Adipocyte (in vitro differentiated cells): Measurements from ENCODE around the gene MLLT3.
"Not testable (repeated sequence)": the region's sequence is repeated elsewhere in the genome, so short reads cannot be mapped to it uniquely, and the experiment has no call there.

Experiments
- DNase-seq: peaks from one replicate; pipeline ENCODE4 v3.0.0-alpha.2; 2015; ENCODE audit warnings: low read depth
- H3K27me3 ChIP-seq: replicated peaks from 2 replicates; pipeline ENCODE4 v1.7.0; 2013; ENCODE audit warnings: mild to moderate bottlenecking, low read length, moderate library complexity; ENCODE audit not compliant: control insufficient read depth, insufficient read depth
- H3K36me3 ChIP-seq: 2 replicates; pipeline ENCODE4 v1.7.0; 2013; ENCODE audit warnings: low read length, mild to moderate bottlenecking, moderate library complexity; ENCODE audit not compliant: control insufficient read depth, insufficient read depth, severe bottlenecking
- H3K4me1 ChIP-seq: 2 replicates; pipeline ENCODE4 v1.7.0; 2013; ENCODE audit warnings: mild to moderate bottlenecking, low read length, moderate library complexity; ENCODE audit not compliant: control insufficient read depth, insufficient read depth
- H3K4me3 ChIP-seq: 2 replicates; pipeline ENCODE4 v1.7.0; 2013; ENCODE audit warnings: mild to moderate bottlenecking, low read length, moderate library complexity
- H3K9ac ChIP-seq: 2 replicates; pipeline ENCODE4 v1.7.0; 2013; ENCODE audit warnings: mild to moderate bottlenecking, low read length, moderate library complexity
- H3K9me3 ChIP-seq: 2 replicates; pipeline ENCODE4 v1.7.0; 2013; ENCODE audit warnings: mild to moderate bottlenecking, low read length, moderate library complexity; ENCODE audit not compliant: control insufficient read depth

The MLLT3 gene

DNA sequence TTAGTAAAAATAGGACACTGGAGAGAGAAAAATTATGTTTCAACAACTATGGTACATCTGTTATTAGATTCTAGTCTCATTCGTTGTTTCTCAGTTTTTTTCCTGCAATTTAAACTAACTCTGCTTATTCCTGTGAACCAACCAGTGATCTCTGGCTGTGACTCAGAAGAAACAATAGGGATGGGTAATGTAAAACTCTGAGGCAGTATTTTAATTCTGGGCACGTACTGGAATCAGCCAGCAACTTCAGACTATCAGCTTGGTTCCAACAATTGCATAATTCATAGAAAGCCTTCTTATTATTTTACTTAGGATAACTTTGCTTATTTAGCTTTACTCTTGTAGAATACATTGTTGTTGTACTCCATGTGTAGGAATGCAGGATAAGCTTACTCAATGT is 28.8 kb downstream of the MLLT3 start:
- H3K4me3 ChIP-seq: no peak overlapping the region
- H3K9me3 ChIP-seq: no peaks in the 10 kb centered on the region
- peaks cover 23% of the 10 kb centered on the region for H3K4me1 ChIP-seq
- no peaks in the 10 kb centered on the region for H3K36me3 ChIP-seq
- H3K27me3 ChIP-seq: no peaks in the 10 kb centered on the region
- no peak overlapping the region for H3K9ac ChIP-seq
- DNase-seq: peak; percentile 87

DNA sequence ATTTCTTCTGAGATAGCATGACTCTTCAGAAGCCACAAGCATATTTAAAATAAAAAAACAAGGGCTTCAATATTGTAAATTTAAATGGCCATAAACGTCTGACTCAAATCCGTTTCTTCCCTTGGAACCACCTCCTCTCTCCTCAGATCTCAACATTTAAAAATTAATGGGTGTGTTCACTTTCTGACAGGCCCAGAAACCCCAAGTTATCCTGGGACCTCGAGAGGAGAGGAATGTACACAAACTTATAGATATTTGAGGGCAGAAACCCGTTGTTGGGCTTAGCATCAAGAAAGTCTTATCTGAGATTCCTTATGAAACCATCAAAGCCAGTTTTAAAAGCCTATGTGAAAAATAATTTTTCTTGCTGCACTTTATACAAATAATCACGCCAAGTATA is 29.2 kb downstream of the MLLT3 start:
- H3K27me3 ChIP-seq: no peaks in the 10 kb centered on the region
- H3K4me1 ChIP-seq: peaks cover 20% of the 10 kb centered on the region
- no peaks in the 10 kb centered on the region for H3K9me3 ChIP-seq
- no peak overlapping the region for H3K4me3 ChIP-seq
- H3K36me3 ChIP-seq: no peaks in the 10 kb centered on the region
- H3K9ac ChIP-seq: no peak overlapping the region
- DNase-seq: no peak

DNA sequence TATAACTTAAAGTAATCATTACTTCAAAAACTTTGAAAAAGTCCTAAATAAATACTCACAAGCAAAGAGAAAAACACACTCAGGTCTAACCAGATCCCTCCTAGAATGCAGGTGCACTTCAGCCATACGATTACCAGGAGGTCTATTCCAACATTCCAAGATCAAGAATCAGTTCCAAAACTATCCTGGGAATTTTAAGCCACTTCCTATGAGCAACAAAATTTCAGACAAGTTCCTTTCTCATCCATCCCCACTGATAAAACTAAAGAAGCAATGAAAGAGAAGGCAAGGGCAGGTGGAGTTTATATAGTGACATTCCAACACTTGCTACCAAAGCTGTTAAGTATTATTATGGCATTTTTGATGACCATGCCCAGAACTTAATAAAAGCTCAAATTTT is 29.6 kb downstream of the MLLT3 start:
- Histone ChIP-seq H3K4me3 (no peak overlapping the region), H3K4me1 (peaks cover 15% of the 10 kb centered on the region), H3K9me3 (no peaks in the 10 kb centered on the region), H3K27me3 (no peaks in the 10 kb centered on the region), H3K36me3 (no peaks in the 10 kb centered on the region), H3K9ac (no peak overlapping the region)
- no peak for DNase-seq

GRCh38 chr9:20591223-20591622 is 31.1 kb downstream of the MLLT3 start:
- DNase-seq: no peak
- Histone ChIP-seq H3K36me3 (no peaks in the 10 kb centered on the region), H3K27me3 (no peaks in the 10 kb centered on the region), H3K4me1 (peaks cover 9% of the 10 kb centered on the region), H3K9ac (no peak overlapping the region), H3K4me3 (no peak overlapping the region), H3K9me3 (no peaks in the 10 kb centered on the region)

GRCh38 chr9:20584968-20585643 is 37.2 kb downstream of the MLLT3 start:
- Histone ChIP-seq H3K4me1 (peaks cover 3% of the 10 kb centered on the region), H3K27me3 (no peaks in the 10 kb centered on the region)
- DNase-seq: no peak

GRCh38 chr9:20583088-20583487 is 39.2 kb downstream of the MLLT3 start:
- not testable (repeated sequence) for H3K27me3 ChIP-seq, H3K36me3 ChIP-seq, DNase-seq, H3K9ac ChIP-seq, H3K4me3 ChIP-seq, H3K4me1 ChIP-seq, H3K9me3 ChIP-seq

More at GRCh38 chr9:20584968-20585643, 37.2 kb downstream of the MLLT3 start:
- Histone ChIP-seq H3K9me3 (no peaks in the 10 kb centered on the region), H3K36me3 (no peaks in the 10 kb centered on the region), H3K9ac (no peak overlapping the region), H3K4me3 (no peak overlapping the region)

DNA sequence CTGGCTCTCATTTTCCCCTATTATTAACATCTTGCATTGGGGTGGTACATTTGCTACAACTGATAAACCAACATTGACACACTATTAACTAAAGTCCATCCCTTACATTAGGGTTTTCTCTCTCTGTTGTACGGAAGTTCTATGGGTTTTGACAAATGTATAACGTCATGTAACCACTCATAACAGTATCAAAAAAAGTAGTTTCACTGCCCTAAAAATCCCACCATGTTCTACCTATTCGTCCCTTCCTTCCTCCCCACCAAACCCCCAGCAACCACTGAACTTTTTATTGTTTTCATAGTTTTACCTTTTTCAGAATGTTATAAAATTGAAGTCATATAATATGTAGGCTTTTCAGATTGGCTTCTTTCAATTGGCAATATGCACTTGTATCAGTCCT is 40.1 kb downstream of the MLLT3 start:
- H3K36me3 ChIP-seq: no peaks in the 10 kb centered on the region
- H3K9me3 ChIP-seq: no peaks in the 10 kb centered on the region
- H3K9ac ChIP-seq: no peak overlapping the region
- no peak for DNase-seq
- no peaks in the 10 kb centered on the region for H3K27me3 ChIP-seq
- H3K4me1 ChIP-seq: peaks cover 3% of the 10 kb centered on the region
- H3K4me3 ChIP-seq: no peak overlapping the region

- DNase-seq: no peak
- H3K36me3 ChIP-seq: no peaks in the 10 kb centered on the region
- peaks cover 3% of the 10 kb centered on the region for H3K4me1 ChIP-seq
- H3K9ac ChIP-seq: no peak overlapping the region
- H3K4me3 ChIP-seq: no peak overlapping the region
- no peaks in the 10 kb centered on the region for H3K27me3 ChIP-seq
- H3K9me3 ChIP-seq: peaks cover 3% of the 10 kb centered on the region
These were observed 41.6 kb downstream of the MLLT3 start for GRCh38 chr9:20580673-20581072.

- H3K4me1 ChIP-seq: peaks cover 3% of the 10 kb centered on the region
- no peaks in the 10 kb centered on the region for H3K27me3 ChIP-seq
- H3K4me3 ChIP-seq: no peak overlapping the region
- H3K9me3 ChIP-seq: peaks cover 7% of the 10 kb centered on the region
- no peak overlapping the region for H3K9ac ChIP-seq
- no peak for DNase-seq
- H3K36me3 ChIP-seq: no peaks in the 10 kb centered on the region
These were observed 42.6 kb downstream of the MLLT3 start for GRCh38 chr9:20579524-20580314.

GRCh38 chr9:20573023-20573422 is 49.3 kb downstream of the MLLT3 start:
- H3K9ac ChIP-seq: no peak overlapping the region
- H3K4me3 ChIP-seq: no peak overlapping the region
- peaks cover 7% of the 10 kb centered on the region for H3K9me3 ChIP-seq
- H3K4me1 ChIP-seq: peaks cover 30% of the 10 kb centered on the region
- DNase-seq: no peak
- H3K36me3 ChIP-seq: no peaks in the 10 kb centered on the region
- H3K27me3 ChIP-seq: no peaks in the 10 kb centered on the region

DNA sequence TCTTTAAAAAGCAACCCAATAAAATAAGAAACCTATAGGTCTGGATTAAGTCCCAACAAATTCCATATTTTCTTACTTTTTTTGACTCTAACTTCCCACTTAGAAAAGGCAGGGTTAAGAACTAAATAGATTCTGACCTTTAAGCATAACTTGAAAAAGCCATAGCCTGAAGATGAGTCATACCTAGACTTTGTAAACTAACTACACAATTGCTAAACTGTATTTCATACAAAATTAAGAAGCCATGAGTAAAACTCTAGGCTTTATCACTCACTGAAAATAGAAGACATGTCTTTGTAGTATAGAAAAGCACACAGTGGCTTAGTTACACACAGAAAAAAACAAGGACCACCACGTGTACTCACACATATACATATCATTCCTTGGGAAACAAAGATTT is 51.5 kb downstream of the MLLT3 start:
- peak overlapping the region; percentile 20 for H3K9ac ChIP-seq
- H3K9me3 ChIP-seq: peaks cover 4% of the 10 kb centered on the region
- H3K4me1 ChIP-seq: peaks cover 33% of the 10 kb centered on the region
- peak; percentile 77 for DNase-seq
- H3K27me3 ChIP-seq: no peaks in the 10 kb centered on the region
- peak overlapping the region; percentile 28 for H3K4me3 ChIP-seq
- no peaks in the 10 kb centered on the region for H3K36me3 ChIP-seq
